H1 (cell line): ENCODE measurements around the gene CLUH. TPM values are rescaled to one million over a fixed set of nuclear protein-coding genes. Genes with fewer than 3 reads are reported as not detected.

Source experiments
- CTCF ChIA-PET: fragments of 300-600 bp; sonication (Branson Sonifier 250); formaldehyde crosslinking; loops from one replicate; lab custom pipeline; 2021; ENCODE audit not compliant: partially characterized antibody; lab: Charles Lee
- POLR2A ChIA-PET: fragments of 300-600 bp; sonication (Branson Sonifier 250); formaldehyde crosslinking; loops from one replicate; lab custom pipeline; 2021; ENCODE audit warnings: inconsistent platforms; ENCODE audit not compliant: partially characterized antibody; lab: Charles Lee
- DNase-seq, 2 experiments: peaks; one replicate each; pipeline versions ENCODE4 v3.0.0 to v3.0.0-alpha.2; 2010 to 2022; ENCODE audit warnings: low spot score in 2 of 2, low read depth in 1 of 2, mixed read lengths in 1 of 2
- FAIRE-seq: peaks from 2 replicates; lab custom pipeline; 2011; peaks lifted over from hg19 to GRCh38; lab: Jason Lieb, UNC
- H2AFZ ChIP-seq: 2 replicates; pipeline ENCODE4 v1.8.1; 2012; ENCODE audit warnings: low read length, inconsistent platforms
- H2AK5ac ChIP-seq: 2 replicates; pipeline ENCODE4 v1.6.1; 2013; ENCODE audit warnings: low read depth, low read length
- H2BK120ac ChIP-seq: replicated peaks from 2 replicates; pipeline ENCODE3; 2013; ENCODE audit warnings: low read depth, low read length, inconsistent platforms
- H2BK12ac ChIP-seq: 2 replicates; pipeline ENCODE4 v1.6.1; 2013; ENCODE audit warnings: low read depth, low read length
- H2BK15ac ChIP-seq: 2 replicates; pipeline ENCODE4 v1.6.1; 2013; ENCODE audit warnings: low read length
- H2BK20ac ChIP-seq: 2 replicates; pipeline ENCODE4 v1.6.1; 2013; ENCODE audit warnings: low read length
- H2BK5ac ChIP-seq: 2 replicates; pipeline ENCODE4 v1.6.1; 2013; ENCODE audit warnings: low read depth, low read length
- H3K14ac ChIP-seq: 2 replicates; pipeline ENCODE4 v1.6.1; 2013; ENCODE audit warnings: inconsistent platforms; ENCODE audit not compliant: insufficient read length
- H3K18ac ChIP-seq: 2 replicates; pipeline ENCODE4 v1.6.1; 2013; ENCODE audit warnings: low read length; ENCODE audit errors: extremely low read depth
- H3K23ac ChIP-seq: 2 replicates; pipeline ENCODE4 v1.6.1; 2013; ENCODE audit warnings: inconsistent platforms; ENCODE audit not compliant: insufficient read length
- H3K23me2 ChIP-seq: 2 replicates; pipeline ENCODE4 v1.6.1; 2013; ENCODE audit warnings: low read depth, low read length
- H3K27ac ChIP-seq: 2 replicates; pipeline ENCODE4 v1.6.1; 2011; ENCODE audit warnings: low read depth, low read length, inconsistent platforms
- H3K27me3 ChIP-seq, 4 experiments: replicated peaks in 1 of 4; 1 replicate in 1 of 4; 2 replicates in 3 of 4; pipeline versions ENCODE4 v1.6.1 to v1.8.1; 2011 to 2013; ENCODE audit warnings: low read length in 3 of 4, mild to moderate bottlenecking in 3 of 4, inconsistent platforms in 2 of 4, mixed read lengths in 2 of 4, moderate library complexity in 1 of 4; ENCODE audit not compliant: control insufficient read depth in 3 of 4, insufficient read depth in 3 of 4; ENCODE audit errors: extremely low read depth in 1 of 4
- H3K36me3 ChIP-seq, 4 experiments: 2 replicates each; pipeline versions ENCODE4 v1.6.1 to v1.8.1; 2011 to 2013; ENCODE audit warnings: mild to moderate bottlenecking in 4 of 4, low read length in 3 of 4, moderate library complexity in 2 of 4, control low read depth in 1 of 4, inconsistent platforms in 1 of 4; ENCODE audit not compliant: insufficient read depth in 4 of 4, control insufficient read depth in 2 of 4
- H3K4ac ChIP-seq: replicated peaks from 2 replicates; pipeline ENCODE3; 2013; ENCODE audit warnings: low read length, low read depth, mixed read lengths, inconsistent platforms; ENCODE audit not compliant: insufficient read length
- H3K4me1 ChIP-seq, 4 experiments: replicated peaks in 1 of 4; 1 replicate in 1 of 4; 2 replicates in 3 of 4; pipeline versions ENCODE4 v1.6.1 to v1.8.1; 2011 to 2013; ENCODE audit warnings: low read length in 3 of 4, inconsistent platforms in 2 of 4, mixed read lengths in 1 of 4; ENCODE audit not compliant: insufficient read depth in 4 of 4, control insufficient read depth in 3 of 4
- H3K4me2 ChIP-seq, 2 experiments: 2 replicates each; pipeline versions ENCODE4 v1.6.1 to v1.8.1; 2011 to 2013; ENCODE audit warnings: low read depth in 2 of 2, low read length in 2 of 2, control low read depth in 1 of 2, inconsistent platforms in 1 of 2, mild to moderate bottlenecking in 1 of 2; ENCODE audit not compliant: insufficient read depth in 1 of 2
- H3K4me3 ChIP-seq, 4 experiments: fragments of 200-600, 300-600 bp in 1 of 4; sonication (generic), shearing (Covaris generic), sonication (Bioruptor Twin) in 1 of 4; 2 replicates each; pipeline versions ENCODE4 v1.5.1 to v1.8.1; 2011 to 2016; ENCODE audit warnings: low read length in 4 of 4, low read depth in 3 of 4, control low read depth in 2 of 4, inconsistent platforms in 2 of 4, mild to moderate bottlenecking in 2 of 4, mixed read lengths in 1 of 4, moderate library complexity in 1 of 4; ENCODE audit not compliant: insufficient read depth in 2 of 4; ENCODE audit errors: extremely low read depth in 1 of 4
- H3K56ac ChIP-seq: replicated peaks from 2 replicates; pipeline ENCODE3; 2013; ENCODE audit warnings: low read depth, mild to moderate bottlenecking, mixed read lengths, low read length, inconsistent platforms; ENCODE audit not compliant: insufficient read length
- H3K79me1 ChIP-seq: 2 replicates; pipeline ENCODE4 v1.6.1; 2013; ENCODE audit warnings: low read depth, low read length, control low read depth
- H3K79me2 ChIP-seq, 2 experiments: 2 replicates each; pipeline versions ENCODE4 v1.6.1 to v1.8.1; 2012 to 2013; ENCODE audit warnings: low read length in 2 of 2, mild to moderate bottlenecking in 2 of 2, inconsistent platforms in 1 of 2; ENCODE audit not compliant: insufficient read depth in 2 of 2, control insufficient read depth in 1 of 2
- H3K9ac ChIP-seq, 4 experiments: replicated peaks in 1 of 4; 1 replicate in 1 of 4; 2 replicates in 3 of 4; pipeline versions ENCODE4 v1.6.1 to v1.8.1; 2011 to 2013; ENCODE audit warnings: low read depth in 3 of 4, low read length in 3 of 4, control low read depth in 2 of 4, mild to moderate bottlenecking in 2 of 4, moderate library complexity in 2 of 4, inconsistent platforms in 1 of 4; ENCODE audit errors: extremely low read depth in 1 of 4
- H3K9me3 ChIP-seq, 2 experiments: 2 replicates each; pipeline versions ENCODE4 v1.6.1 to v1.8.1; 2012 to 2013; ENCODE audit warnings: mild to moderate bottlenecking in 2 of 2, moderate library complexity in 2 of 2, control low read depth in 1 of 2, inconsistent platforms in 1 of 2, low read depth in 1 of 2, low read length in 1 of 2, mixed read lengths in 1 of 2; ENCODE audit not compliant: insufficient read depth in 2 of 2
- H4K20me1 ChIP-seq, 2 experiments: replicated peaks in 1 of 2; 2 replicates each; pipeline versions ENCODE3 to v1.8.1; 2011 to 2013; ENCODE audit warnings: inconsistent platforms in 2 of 2, low read length in 2 of 2, mild to moderate bottlenecking in 1 of 2; ENCODE audit not compliant: insufficient read depth in 2 of 2, control insufficient read depth in 1 of 2
- H4K5ac ChIP-seq: 2 replicates; pipeline ENCODE4 v1.6.1; 2013; ENCODE audit warnings: low read length, low read depth, mixed read lengths, inconsistent platforms; ENCODE audit not compliant: insufficient read length
- H4K8ac ChIP-seq: 2 replicates; pipeline ENCODE4 v1.8.0; 2013; ENCODE audit warnings: mild to moderate bottlenecking, moderate library complexity, low read length, inconsistent platforms; ENCODE audit not compliant: insufficient read depth; ENCODE audit errors: extremely low read depth
- H4K91ac ChIP-seq: replicated peaks from 2 replicates; pipeline ENCODE3; 2013; ENCODE audit warnings: low read length, mixed read lengths, inconsistent platforms; ENCODE audit not compliant: insufficient read length
- CBX8 ChIP-seq: fragments of 300-800, 300-1000 bp; sonication (generic); IDR thresholded peaks from 2 replicates; pipeline ENCODE4 v1.7.1; 2016; ENCODE audit warnings: low read depth, low read length, borderline replicate concordance
- CTBP2 ChIP-seq: IDR thresholded peaks from 2 replicates; pipeline ENCODE4 v1.7.0; 2011; ENCODE audit warnings: borderline replicate concordance, mild to moderate bottlenecking, moderate library complexity, mixed read lengths, low read length; ENCODE audit not compliant: insufficient read depth, insufficient read length
- GTF2F1 ChIP-seq: IDR thresholded peaks from 2 replicates; pipeline ENCODE4 v1.6.1; 2012; ENCODE audit warnings: low read depth, low read length, improper control_type of control experiment, borderline replicate concordance
- JUN ChIP-seq: IDR thresholded peaks from 2 replicates; pipeline ENCODE4 v1.6.1; 2011; ENCODE audit warnings: low read depth, mild to moderate bottlenecking, improper control_type of control experiment, low read length
- KDM1A ChIP-seq: fragments of 200-600, 300-600 bp; sonication (generic); IDR thresholded peaks from 2 replicates; pipeline ENCODE4 v1.7.1; 2016; ENCODE audit warnings: mild to moderate bottlenecking, low read length, borderline replicate concordance
- POU5F1 ChIP-seq: IDR thresholded peaks from 2 replicates; pipeline ENCODE4 v1.6.1; 2011; ENCODE audit warnings: low read depth, mild to moderate bottlenecking, low read length, moderate library complexity
- SP1 ChIP-seq: IDR thresholded peaks from 2 replicates; pipeline ENCODE4 v1.6.1; 2011; ENCODE audit warnings: low read depth, low read length
- TAF7 ChIP-seq: optimal IDR thresholded peaks from 2 replicates; pipeline ENCODE3; 2011; ENCODE audit warnings: low read depth, mild to moderate bottlenecking, inconsistent platforms, low read length, moderate library complexity, borderline replicate concordance
- TEAD4 ChIP-seq: IDR thresholded peaks from 2 replicates; pipeline ENCODE4 v1.6.1; 2012; ENCODE audit warnings: low read depth, low read length, inconsistent platforms, mixed read lengths
- WGBS, 2 experiments: shearing (Covaris generic) in 1 of 2; methylation state at CpG; one replicate each; pipeline versions ENCODE4 v1.1.6 to v1.1.7; 2013 to 2015; ENCODE audit warnings: low lambda C conversion rate in 2 of 2, mixed read lengths in 2 of 2, inconsistent platforms in 1 of 2, low coverage in 1 of 2, missing lambda C conversion rate in 1 of 2; ENCODE audit not compliant: insufficient replicate concordance in 2 of 2, insufficient coverage in 1 of 2, insufficient read length in 1 of 2; ENCODE audit errors: extremely low coverage in 1 of 2, missing lambda C conversion rate in 1 of 2; 5-methylcytosine and 5-hydroxymethylcytosine counted together
- polyA plus RNA-seq, 7 experiments: library from polyadenylated mRNA; depleted of rRNA in 3 of 7; stranded (reverse) in 5 of 7; unstranded in 2 of 7; fragments of >200 nt in 5 of 7; fragments of 200-250 nt in 2 of 7; gene quantifications; 1 replicate in 5 of 7; 2 replicates in 1 of 7; 4 replicates in 1 of 7; pipeline versions ENCODE4 v1.2.1 to v1.2.3, GENCODE V29; 2011 to 2013; ENCODE audit warnings: missing spikeins in 2 of 7, mixed read lengths in 2 of 7
- total RNA-seq: library from RNA; stranded (reverse); fragmentation: NEBNext Ultra II Directional; extraction: Animal tissue kit (Norgen Biotek cat#: 25700); gene quantifications from 2 replicates; pipeline ENCODE4 v1.2.1, GENCODE V29; 2021
- TF ChIP-seq, protein P1 (sequence below): IDR thresholded peaks from 2 replicates; pipeline ENCODE4 v1.6.1; 2011; ENCODE audit warnings: low read length, improper control_type of control experiment
- TF ChIP-seq, protein P2 (sequence below): IDR thresholded peaks from 2 replicates; pipeline ENCODE4 v1.6.1; 2012; ENCODE audit warnings: inconsistent platforms

The CLUH gene
- total and polyA plus RNA-seq, 2 of the 8 experiments (the other 6 are each of a cell fraction or from before 2014, with no cell fraction given) = 33.6 to 98.6 TPM

DNA sequence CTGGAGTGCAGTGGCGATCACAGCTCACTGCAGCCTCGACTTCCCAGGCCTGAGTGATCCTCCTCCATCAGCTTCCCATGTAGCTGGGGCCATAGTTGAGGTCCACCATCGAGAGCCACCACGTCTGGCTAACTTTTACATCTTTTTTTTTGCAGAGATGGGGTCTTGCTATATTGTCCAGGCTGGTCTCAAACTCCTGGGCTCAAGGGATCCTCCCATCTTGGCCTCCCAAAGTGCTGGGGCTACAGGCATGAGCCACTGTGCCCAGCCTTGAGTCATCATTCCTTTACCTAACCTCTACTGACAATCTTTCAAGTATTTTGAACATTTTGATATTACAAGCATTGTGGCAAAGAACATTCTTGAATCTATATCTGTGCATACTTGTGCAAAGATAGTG is 47.3 kb upstream of the CLUH start:
- ChIA-PET CTCF (interaction anchor here (0.7 to 4.2 kb wide), 4 partner anchors 18 to 576 kb away, joined by 3 to 21 read pairs (median 4); no protein-coding TSS in a partner anchor), POLR2A (interaction anchor here (0.7 to 3.8 kb wide), 2 partner anchors 23 to 35 kb away, joined by 3 to 13 read pairs; no protein-coding TSS in a partner anchor)
- H2AK5ac ChIP-seq = no peak overlapping the region
- H2BK12ac ChIP-seq = no peak overlapping the region
- no peak overlapping the region for H4K5ac ChIP-seq
- H2BK15ac ChIP-seq = no peak overlapping the region
- H3K9me3 ChIP-seq = no peaks in the 10 kb centered on the region
- H3K4ac ChIP-seq = no peak overlapping the region
- no peak for DNase-seq
- no peaks in the 10 kb centered on the region for H3K79me2 ChIP-seq
- H3K27ac ChIP-seq = no peak overlapping the region
- H4K91ac ChIP-seq = no peak overlapping the region
- H3K36me3 ChIP-seq = no peaks in the 10 kb centered on the region
- H3K56ac ChIP-seq = no peak overlapping the region
- H3K23me2 ChIP-seq = peaks cover 3% of the 10 kb centered on the region; the same call in 1 of the 2 replicates
- WGBS, 2 experiments = 89% methylated on average over 4 of the region's 4 CpGs; no CpG with 5 or more reads in 1 of the 2 experiments
- no peak overlapping the region for H3K9ac ChIP-seq
- no peaks in the 10 kb centered on the region for H4K20me1 ChIP-seq
- no peak overlapping the region for H3K4me3 ChIP-seq
- H3K27me3 ChIP-seq = peaks cover 0 to 8% (median under 1%) of the 10 kb centered on the region in 4 experiments; a peak in 3 of 7 replicates
- no peak overlapping the region for H2BK5ac ChIP-seq
- H2BK20ac ChIP-seq = no peak overlapping the region
- no peak overlapping the region for H3K23ac ChIP-seq
- H3K79me1 ChIP-seq = no peaks in the 10 kb centered on the region
- H3K14ac ChIP-seq = no peak overlapping the region
- H3K18ac ChIP-seq = no peak overlapping the region
- FAIRE-seq = no peak
- H4K8ac ChIP-seq = no peak overlapping the region; the same call in 1 of the 2 replicates
- H3K4me2 ChIP-seq = no peak overlapping the region
- H2AFZ ChIP-seq = no peak overlapping the region
- H2BK120ac ChIP-seq = no peak overlapping the region
- peaks cover 0 to 4% (median 3%) of the 10 kb centered on the region in 4 experiments; a peak in 4 of 7 replicates for H3K4me1 ChIP-seq
- no peak for TF ChIP-seq TAF7
- no peak for TF ChIP-seq CBX8
- no peak for TF ChIP-seq SP1
- no peak for TF ChIP-seq POU5F1
- TF ChIP-seq, protein P1, sequence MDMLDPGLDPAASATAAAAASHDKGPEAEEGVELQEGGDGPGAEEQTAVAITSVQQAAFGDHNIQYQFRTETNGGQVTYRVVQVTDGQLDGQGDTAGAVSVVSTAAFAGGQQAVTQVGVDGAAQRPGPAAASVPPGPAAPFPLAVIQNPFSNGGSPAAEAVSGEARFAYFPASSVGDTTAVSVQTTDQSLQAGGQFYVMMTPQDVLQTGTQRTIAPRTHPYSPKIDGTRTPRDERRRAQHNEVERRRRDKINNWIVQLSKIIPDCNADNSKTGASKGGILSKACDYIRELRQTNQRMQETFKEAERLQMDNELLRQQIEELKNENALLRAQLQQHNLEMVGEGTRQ = no peak
- no peak for TF ChIP-seq CTBP2
- TF ChIP-seq, protein P2, sequence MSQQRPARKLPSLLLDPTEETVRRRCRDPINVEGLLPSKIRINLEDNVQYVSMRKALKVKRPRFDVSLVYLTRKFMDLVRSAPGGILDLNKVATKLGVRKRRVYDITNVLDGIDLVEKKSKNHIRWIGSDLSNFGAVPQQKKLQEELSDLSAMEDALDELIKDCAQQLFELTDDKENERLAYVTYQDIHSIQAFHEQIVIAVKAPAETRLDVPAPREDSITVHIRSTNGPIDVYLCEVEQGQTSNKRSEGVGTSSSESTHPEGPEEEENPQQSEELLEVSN = no peak
- TF ChIP-seq TEAD4 = no peak
- TF ChIP-seq KDM1A = no peak
- TF ChIP-seq GTF2F1 = no peak
- no peak for TF ChIP-seq JUN
